Choroid plexus epithelial cell (primary cell): ENCODE measurements around the gene PDPR.
"Not testable (repeated sequence)": the region's sequence is repeated elsewhere in the genome, so short reads cannot be mapped to it uniquely, and the experiment has no call there.

Experiments
- DNase-seq: peaks from one replicate; pipeline ENCODE4 v3.0.0-alpha.2; 2010; ENCODE audit warnings: low read depth
- H3K4me3 ChIP-seq: 2 replicates; pipeline ENCODE4 v1.5.1; 2011; ENCODE audit warnings: low read depth, mild to moderate bottlenecking, control low read depth, low read length, moderate library complexity
- TF ChIP-seq, protein P1 (sequence below): conservative IDR thresholded peaks from 2 replicates; pipeline ENCODE4 v1.5.1; 2011; ENCODE audit warnings: low read depth, mild to moderate bottlenecking, control low read depth, inconsistent platforms, low read length, moderate library complexity

Gene PDPR

DNA sequence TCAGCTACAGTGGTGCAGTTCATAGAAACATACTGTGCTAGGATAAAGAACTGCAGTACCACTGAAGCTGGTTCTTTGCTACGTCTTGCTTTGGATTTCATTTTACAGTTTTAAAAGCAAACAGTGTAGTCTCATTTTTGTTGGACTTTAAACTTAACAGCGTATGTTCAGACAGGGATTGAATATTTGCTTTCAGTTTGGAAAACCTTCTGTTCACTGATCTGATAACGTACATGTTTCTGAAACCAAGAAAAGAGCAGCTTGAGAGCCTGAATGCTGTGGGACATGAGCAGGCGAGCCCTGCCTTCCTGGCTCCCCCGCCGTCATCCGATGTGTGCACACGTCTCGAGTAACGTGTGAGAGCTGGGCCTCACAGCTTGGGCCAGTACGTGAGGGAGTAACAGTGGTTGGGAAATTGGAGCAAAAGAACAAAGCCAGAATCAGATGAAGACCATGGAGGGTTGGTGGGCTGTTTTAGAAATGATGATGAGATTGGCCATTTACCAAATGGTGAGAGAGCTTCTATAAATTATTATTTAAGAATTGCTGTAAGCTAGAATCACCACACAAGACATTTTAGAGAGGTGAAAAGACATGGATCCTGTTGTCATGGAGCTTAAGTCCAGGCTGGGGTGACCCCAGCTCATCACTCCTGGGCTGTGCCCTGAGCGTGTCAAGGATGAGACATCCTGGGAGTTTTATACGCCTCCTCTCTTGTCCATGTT lies 38.6 kb downstream of the PDPR start:
- no peak for DNase-seq
- no peak overlapping the region for H3K4me3 ChIP-seq
- TF ChIP-seq, protein P1, sequence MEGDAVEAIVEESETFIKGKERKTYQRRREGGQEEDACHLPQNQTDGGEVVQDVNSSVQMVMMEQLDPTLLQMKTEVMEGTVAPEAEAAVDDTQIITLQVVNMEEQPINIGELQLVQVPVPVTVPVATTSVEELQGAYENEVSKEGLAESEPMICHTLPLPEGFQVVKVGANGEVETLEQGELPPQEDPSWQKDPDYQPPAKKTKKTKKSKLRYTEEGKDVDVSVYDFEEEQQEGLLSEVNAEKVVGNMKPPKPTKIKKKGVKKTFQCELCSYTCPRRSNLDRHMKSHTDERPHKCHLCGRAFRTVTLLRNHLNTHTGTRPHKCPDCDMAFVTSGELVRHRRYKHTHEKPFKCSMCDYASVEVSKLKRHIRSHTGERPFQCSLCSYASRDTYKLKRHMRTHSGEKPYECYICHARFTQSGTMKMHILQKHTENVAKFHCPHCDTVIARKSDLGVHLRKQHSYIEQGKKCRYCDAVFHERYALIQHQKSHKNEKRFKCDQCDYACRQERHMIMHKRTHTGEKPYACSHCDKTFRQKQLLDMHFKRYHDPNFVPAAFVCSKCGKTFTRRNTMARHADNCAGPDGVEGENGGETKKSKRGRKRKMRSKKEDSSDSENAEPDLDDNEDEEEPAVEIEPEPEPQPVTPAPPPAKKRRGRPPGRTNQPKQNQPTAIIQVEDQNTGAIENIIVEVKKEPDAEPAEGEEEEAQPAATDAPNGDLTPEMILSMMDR: no peak

GRCh38 chr16:70154736-70155135 lies 40.6 kb downstream of the PDPR start:
- H3K4me3 ChIP-seq, DNase-seq: not testable (repeated sequence)

- DNase-seq: no peak
- H3K4me3 ChIP-seq: no peak overlapping the region
- TF ChIP-seq, protein P1: no peak
These were observed 42.3 kb downstream of the PDPR start for GRCh38 chr16:70156207-70156978.

DNA sequence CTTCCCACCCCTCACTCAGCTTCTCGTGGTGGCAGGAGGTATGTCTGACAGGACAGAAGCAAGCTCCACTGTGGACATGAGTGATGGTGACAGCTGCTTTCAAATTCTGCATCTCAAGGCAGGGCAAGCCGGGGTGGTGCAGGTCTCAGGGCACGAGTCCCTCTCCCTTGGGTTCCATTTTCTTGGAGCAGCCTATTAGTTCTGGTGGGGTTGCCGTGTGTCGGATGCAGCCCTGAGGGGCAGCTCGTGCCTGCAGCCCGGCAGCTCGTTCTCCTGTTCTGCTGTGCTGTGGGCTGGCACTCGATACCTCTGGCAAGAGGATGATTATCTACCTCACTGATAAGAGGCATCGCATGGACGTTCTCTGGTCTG lies 43.0 kb downstream of the PDPR start:
- DNase-seq: no peak
- TF ChIP-seq, protein P1: no peak
- no peak overlapping the region for H3K4me3 ChIP-seq

DNA sequence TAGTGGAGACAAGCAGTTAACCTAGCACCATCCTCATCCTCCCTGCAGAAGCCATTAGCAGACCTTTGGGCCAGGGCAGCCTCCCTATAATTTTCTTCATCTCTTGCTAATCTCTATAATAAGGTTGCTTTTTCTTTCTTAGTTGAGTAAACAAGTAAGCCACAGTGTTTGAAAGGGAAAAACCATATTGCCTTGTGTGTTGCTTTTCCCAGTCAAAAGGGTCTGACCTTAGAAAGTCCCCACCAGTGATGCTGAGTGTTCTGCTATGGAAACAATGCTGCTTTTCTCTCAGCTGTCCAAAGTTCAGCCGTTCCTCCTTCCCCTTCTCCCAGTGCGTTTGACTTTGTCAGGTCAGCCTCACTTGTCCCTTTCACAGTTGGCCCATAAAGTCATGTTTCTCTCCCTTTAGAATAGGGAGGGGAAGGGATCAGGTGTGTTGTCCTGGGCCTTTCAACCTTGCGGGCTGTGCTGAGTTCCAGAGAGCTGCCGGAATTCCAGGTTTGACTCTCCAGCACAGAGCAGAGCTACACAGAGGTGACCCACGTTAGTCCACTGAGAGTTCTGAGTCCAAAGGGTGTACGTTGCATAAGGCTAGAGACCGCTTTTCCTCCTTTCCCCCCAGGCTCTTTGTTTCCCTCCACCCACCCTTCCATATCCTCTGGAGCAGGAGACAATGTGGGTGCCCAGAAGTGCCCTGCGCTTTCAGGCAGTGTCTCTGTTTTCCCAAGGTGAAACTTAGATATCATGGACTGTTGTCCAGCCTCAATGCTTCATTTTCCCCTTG lies 43.5 kb downstream of the PDPR start:
- TF ChIP-seq, protein P1: no peak
- no peak for DNase-seq
- no peak overlapping the region for H3K4me3 ChIP-seq

- no peak for DNase-seq
These were observed 44.3 kb downstream of the PDPR start for GRCh38 chr16:70158261-70158939.

More at GRCh38 chr16:70158261-70158939, 44.3 kb downstream of the PDPR start:
- TF ChIP-seq, protein P1: no peak
- no peak overlapping the region for H3K4me3 ChIP-seq
